SKM-1 treated with dmso at 0.1 percent for 144 hours (cell line): Measurements from ENCODE around the gene TPCN1.

Experiments
- DNase-seq: peaks from one replicate; lab custom pipeline; 2025; ENCODE audit not compliant: unreplicated experiment; lab: John Stamatoyannopoulos, UW

TPCN1 gene

DNA sequence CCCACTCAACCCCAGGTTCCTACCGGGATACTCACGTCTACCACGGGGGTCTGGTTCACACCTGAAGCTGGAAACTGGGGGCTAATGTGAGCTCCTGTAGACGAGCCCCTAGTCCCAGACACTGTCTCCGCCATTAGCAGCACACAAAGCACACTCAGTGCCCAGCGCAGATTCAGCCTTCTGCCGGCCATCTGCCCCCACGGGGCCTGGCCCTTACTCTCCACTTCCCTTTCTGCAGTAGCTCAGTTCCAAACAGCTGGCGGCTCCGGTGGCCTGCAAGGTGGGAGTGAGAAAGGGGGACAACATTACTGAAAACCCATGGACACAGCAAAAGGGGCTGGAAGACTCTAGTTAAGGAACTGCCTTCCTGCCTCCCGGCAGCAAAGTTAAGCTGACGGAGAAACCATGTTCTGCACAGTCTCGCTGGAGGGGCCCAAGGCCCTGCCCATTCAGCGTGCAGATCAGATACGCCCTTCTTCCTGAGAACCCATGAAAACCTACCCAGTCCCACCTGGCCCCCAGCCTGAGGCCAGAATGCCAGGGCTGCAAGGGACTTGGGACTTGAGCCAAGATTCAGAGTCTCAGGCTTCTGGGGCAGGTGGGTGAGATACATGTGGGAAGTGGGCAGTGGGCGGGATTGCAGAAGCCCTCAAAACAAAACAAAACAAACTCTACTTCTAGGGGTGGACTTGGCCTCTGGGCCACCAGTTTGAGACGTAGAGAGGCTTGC, 111.6 kb downstream of the TPCN1 start:
- no peak for DNase-seq

DNA sequence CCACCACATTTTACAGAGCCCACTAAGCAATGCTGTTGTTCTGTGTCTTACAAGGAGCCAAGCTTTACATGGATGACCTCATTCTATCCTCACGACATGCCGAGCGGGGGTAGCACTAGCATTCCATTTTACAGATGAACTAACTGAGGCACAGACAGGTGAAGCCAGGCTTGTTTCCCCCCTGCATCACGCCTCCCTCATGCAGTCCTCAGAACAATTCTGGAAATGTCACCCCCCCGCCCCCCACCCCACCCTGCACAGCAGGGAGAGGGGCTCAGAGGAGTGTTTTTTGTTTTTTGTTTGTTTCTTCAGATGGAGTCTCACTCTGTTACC, 112.1 kb downstream of the TPCN1 start:
- DNase-seq = no peak

DNA sequence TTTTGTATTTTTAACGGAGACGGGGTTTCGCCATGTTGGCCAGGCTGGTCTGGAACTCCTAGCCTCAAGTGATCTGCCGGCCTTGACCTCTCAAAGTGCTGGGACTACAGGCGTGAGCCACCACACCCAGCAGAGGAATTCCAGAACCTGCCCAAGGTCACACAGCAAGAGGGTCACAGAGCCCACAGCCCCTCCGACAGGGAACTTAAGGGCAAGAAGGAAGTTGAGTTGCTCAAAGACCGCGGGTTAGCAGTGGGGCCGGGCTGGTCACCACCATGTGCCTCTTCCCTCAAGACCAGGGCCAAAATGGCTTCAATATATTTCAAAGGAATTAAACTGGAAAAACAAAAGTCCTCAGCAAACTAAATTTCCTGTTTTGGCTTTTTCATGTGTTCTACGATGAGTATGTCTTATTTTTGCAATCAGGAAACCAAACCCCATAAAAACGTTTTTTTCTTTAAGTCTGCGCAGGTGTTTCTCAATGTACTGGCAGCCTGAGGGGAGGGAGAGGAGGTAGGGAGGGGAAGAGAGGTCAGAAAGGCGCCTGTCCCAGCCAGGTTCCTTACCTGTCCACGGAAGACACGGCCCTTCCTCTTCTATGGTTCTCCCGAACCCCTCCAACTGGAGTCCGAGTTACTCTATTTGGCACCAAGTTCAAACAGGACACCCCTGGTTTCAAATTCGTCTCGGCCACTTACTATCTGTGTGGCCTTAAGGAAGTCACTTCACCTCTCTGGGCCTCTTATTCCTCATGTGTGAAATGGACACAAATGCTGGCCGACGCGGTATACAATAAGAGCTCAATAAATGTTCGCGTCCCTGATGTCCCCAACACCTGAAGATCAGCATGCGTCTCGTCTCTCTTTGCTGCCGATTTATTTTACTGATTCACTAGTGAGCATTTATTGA, 112.9 kb downstream of the TPCN1 start:
- no peak for DNase-seq

GRCh38 chr12:113334786-113335539, 113.7 kb downstream of the TPCN1 start, which contains the start of gene SLC8B1:
TSS of gene SLC8B1 (minus strand) at chr12:113335109. CDS start at chr12:113332878, 2,231 bp downstream.
- DNase-seq = no peak

DNA sequence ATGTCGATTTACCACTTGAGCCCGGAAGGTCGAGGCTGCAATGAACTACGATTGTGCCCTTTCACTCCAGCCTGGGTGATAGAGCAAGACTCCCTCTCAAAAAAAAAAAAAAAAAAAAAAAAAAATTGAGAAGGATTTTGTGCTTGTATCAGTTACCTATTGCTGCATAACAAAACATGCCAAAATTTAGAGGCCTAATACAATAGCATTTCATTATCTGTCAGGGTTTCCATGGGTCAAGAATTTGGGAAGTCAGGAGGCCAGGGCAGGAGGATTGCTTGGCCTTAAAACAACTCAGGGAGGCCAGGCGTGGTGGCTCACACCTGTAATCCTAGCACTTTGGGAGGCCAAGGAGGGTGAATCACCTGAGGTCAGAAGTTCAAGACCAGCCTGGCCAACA, 118.3 kb downstream of the TPCN1 start:
- DNase-seq = no peak

GRCh38 chr12:113340061-113340460, 118.8 kb downstream of the TPCN1 start:
- no peak for DNase-seq

- DNase-seq = no peak
These were observed 120.3 kb downstream of the TPCN1 start for GRCh38 chr12:113341535-113341934.

DNA sequence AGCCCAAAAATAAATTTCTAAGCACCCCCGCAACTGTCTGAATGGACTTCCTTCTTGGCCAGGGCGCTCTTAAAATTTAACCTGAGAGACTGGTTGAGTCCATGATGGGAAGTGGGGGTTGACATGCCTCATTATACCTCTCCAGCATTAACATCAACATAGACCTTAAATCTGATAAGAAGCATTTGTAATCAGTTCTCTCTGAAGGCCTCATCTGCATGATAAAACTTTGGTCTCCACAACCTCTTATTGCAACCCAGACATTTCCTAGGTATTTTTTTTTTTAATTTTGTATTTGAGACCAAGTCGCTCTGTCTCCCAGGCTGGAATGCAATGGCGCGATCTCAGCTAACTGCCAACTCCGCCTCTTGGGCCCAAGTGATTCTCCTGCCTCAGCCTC, 124.1 kb downstream of the TPCN1 start:
- no peak for DNase-seq

- no peak for DNase-seq
These were observed 125.1 kb downstream of the TPCN1 start for GRCh38 chr12:113346353-113346752.

DNA sequence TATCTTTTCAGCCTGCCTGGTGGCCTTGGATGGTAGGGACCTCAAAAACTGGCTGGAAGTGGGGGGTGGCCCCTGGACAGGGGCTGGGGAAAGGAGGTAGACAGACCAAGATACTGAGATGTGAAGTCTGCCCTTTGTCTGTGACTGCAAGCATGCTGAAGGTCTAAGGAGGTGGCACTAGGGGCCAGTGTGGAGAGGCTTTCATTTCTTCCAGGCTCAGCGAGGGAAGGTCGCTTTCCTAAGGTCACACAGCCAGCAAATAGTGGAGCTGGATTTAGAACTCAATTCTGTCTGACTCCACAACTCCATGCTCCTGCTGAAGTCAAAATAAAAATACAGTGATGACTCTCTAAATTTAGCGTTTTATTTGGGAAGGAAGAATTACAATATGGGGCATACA, 125.8 kb downstream of the TPCN1 start:
- DNase-seq = no peak

DNA sequence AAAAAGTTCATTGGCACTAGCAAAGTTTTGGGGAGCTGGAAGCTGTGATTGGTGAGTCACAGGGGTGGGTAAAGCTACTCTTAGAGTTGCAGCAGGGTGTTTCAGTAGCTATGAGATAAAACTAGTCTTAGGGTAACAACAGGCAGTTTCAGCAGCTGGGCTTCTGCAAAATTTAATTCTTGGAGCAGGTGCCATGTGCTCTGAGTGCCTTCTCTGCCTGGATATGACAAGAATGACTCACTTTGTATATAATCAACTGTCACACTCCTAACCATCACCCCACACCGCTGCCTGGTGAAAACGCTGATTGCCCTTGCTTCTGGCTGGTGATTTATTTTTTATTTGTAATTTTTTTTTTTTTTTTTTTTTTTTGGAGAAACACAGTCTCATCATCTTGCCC, 126.6 kb downstream of the TPCN1 start:
- DNase-seq = no peak
